H1 (cell line): Measurements from ENCODE around the gene C5orf24. TPM values are rescaled to one million over a fixed set of nuclear protein-coding genes. Genes with fewer than 3 reads are reported as not detected.

Experiments used
- CTCF ChIA-PET: fragments of 300-600 bp; sonication (Branson Sonifier 250); formaldehyde crosslinking; loops from one replicate; lab custom pipeline; 2021; ENCODE audit not compliant: partially characterized antibody; lab: Charles Lee
- POLR2A ChIA-PET: fragments of 300-600 bp; sonication (Branson Sonifier 250); formaldehyde crosslinking; loops from one replicate; lab custom pipeline; 2021; ENCODE audit warnings: inconsistent platforms; ENCODE audit not compliant: partially characterized antibody; lab: Charles Lee
- DNase-seq, 2 experiments: peaks; one replicate each; pipeline versions ENCODE4 v3.0.0 to v3.0.0-alpha.2; 2010 to 2022; ENCODE audit warnings: low spot score in 2 of 2, low read depth in 1 of 2, mixed read lengths in 1 of 2
- FAIRE-seq: peaks from 2 replicates; lab custom pipeline; 2011; peaks lifted over from hg19 to GRCh38; lab: Jason Lieb, UNC
- H2AFZ ChIP-seq: 2 replicates; pipeline ENCODE4 v1.8.1; 2012; ENCODE audit warnings: low read length, inconsistent platforms
- H2AK5ac ChIP-seq: 2 replicates; pipeline ENCODE4 v1.6.1; 2013; ENCODE audit warnings: low read depth, low read length
- H2BK120ac ChIP-seq: replicated peaks from 2 replicates; pipeline ENCODE3; 2013; ENCODE audit warnings: low read depth, low read length, inconsistent platforms
- H2BK12ac ChIP-seq: 2 replicates; pipeline ENCODE4 v1.6.1; 2013; ENCODE audit warnings: low read depth, low read length
- H2BK15ac ChIP-seq: 2 replicates; pipeline ENCODE4 v1.6.1; 2013; ENCODE audit warnings: low read length
- H2BK20ac ChIP-seq: 2 replicates; pipeline ENCODE4 v1.6.1; 2013; ENCODE audit warnings: low read length
- H2BK5ac ChIP-seq: 2 replicates; pipeline ENCODE4 v1.6.1; 2013; ENCODE audit warnings: low read depth, low read length
- H3K14ac ChIP-seq: 2 replicates; pipeline ENCODE4 v1.6.1; 2013; ENCODE audit warnings: inconsistent platforms; ENCODE audit not compliant: insufficient read length
- H3K18ac ChIP-seq: 2 replicates; pipeline ENCODE4 v1.6.1; 2013; ENCODE audit warnings: low read length; ENCODE audit errors: extremely low read depth
- H3K23ac ChIP-seq: 2 replicates; pipeline ENCODE4 v1.6.1; 2013; ENCODE audit warnings: inconsistent platforms; ENCODE audit not compliant: insufficient read length
- H3K23me2 ChIP-seq: 2 replicates; pipeline ENCODE4 v1.6.1; 2013; ENCODE audit warnings: low read depth, low read length
- H3K27ac ChIP-seq: 2 replicates; pipeline ENCODE4 v1.6.1; 2011; ENCODE audit warnings: low read depth, low read length, inconsistent platforms
- H3K27me3 ChIP-seq, 4 experiments: replicated peaks in 1 of 4; 1 replicate in 1 of 4; 2 replicates in 3 of 4; pipeline versions ENCODE4 v1.6.1 to v1.8.1; 2011 to 2013; ENCODE audit warnings: low read length in 3 of 4, mild to moderate bottlenecking in 3 of 4, inconsistent platforms in 2 of 4, mixed read lengths in 2 of 4, moderate library complexity in 1 of 4; ENCODE audit not compliant: control insufficient read depth in 3 of 4, insufficient read depth in 3 of 4; ENCODE audit errors: extremely low read depth in 1 of 4
- H3K36me3 ChIP-seq, 4 experiments: 2 replicates each; pipeline versions ENCODE4 v1.6.1 to v1.8.1; 2011 to 2013; ENCODE audit warnings: mild to moderate bottlenecking in 4 of 4, low read length in 3 of 4, moderate library complexity in 2 of 4, control low read depth in 1 of 4, inconsistent platforms in 1 of 4; ENCODE audit not compliant: insufficient read depth in 4 of 4, control insufficient read depth in 2 of 4
- H3K4ac ChIP-seq: replicated peaks from 2 replicates; pipeline ENCODE3; 2013; ENCODE audit warnings: low read length, low read depth, mixed read lengths, inconsistent platforms; ENCODE audit not compliant: insufficient read length
- H3K4me1 ChIP-seq, 4 experiments: replicated peaks in 1 of 4; 1 replicate in 1 of 4; 2 replicates in 3 of 4; pipeline versions ENCODE4 v1.6.1 to v1.8.1; 2011 to 2013; ENCODE audit warnings: low read length in 3 of 4, inconsistent platforms in 2 of 4, mixed read lengths in 1 of 4; ENCODE audit not compliant: insufficient read depth in 4 of 4, control insufficient read depth in 3 of 4
- H3K4me2 ChIP-seq, 2 experiments: 2 replicates each; pipeline versions ENCODE4 v1.6.1 to v1.8.1; 2011 to 2013; ENCODE audit warnings: low read depth in 2 of 2, low read length in 2 of 2, control low read depth in 1 of 2, inconsistent platforms in 1 of 2, mild to moderate bottlenecking in 1 of 2; ENCODE audit not compliant: insufficient read depth in 1 of 2
- H3K4me3 ChIP-seq, 4 experiments: fragments of 200-600, 300-600 bp in 1 of 4; sonication (generic), shearing (Covaris generic), sonication (Bioruptor Twin) in 1 of 4; 2 replicates each; pipeline versions ENCODE4 v1.5.1 to v1.8.1; 2011 to 2016; ENCODE audit warnings: low read length in 4 of 4, low read depth in 3 of 4, control low read depth in 2 of 4, inconsistent platforms in 2 of 4, mild to moderate bottlenecking in 2 of 4, mixed read lengths in 1 of 4, moderate library complexity in 1 of 4; ENCODE audit not compliant: insufficient read depth in 2 of 4; ENCODE audit errors: extremely low read depth in 1 of 4
- H3K56ac ChIP-seq: replicated peaks from 2 replicates; pipeline ENCODE3; 2013; ENCODE audit warnings: low read depth, mild to moderate bottlenecking, mixed read lengths, low read length, inconsistent platforms; ENCODE audit not compliant: insufficient read length
- H3K79me1 ChIP-seq: 2 replicates; pipeline ENCODE4 v1.6.1; 2013; ENCODE audit warnings: low read depth, low read length, control low read depth
- H3K79me2 ChIP-seq, 2 experiments: 2 replicates each; pipeline versions ENCODE4 v1.6.1 to v1.8.1; 2012 to 2013; ENCODE audit warnings: low read length in 2 of 2, mild to moderate bottlenecking in 2 of 2, inconsistent platforms in 1 of 2; ENCODE audit not compliant: insufficient read depth in 2 of 2, control insufficient read depth in 1 of 2
- H3K9ac ChIP-seq, 4 experiments: replicated peaks in 1 of 4; 1 replicate in 1 of 4; 2 replicates in 3 of 4; pipeline versions ENCODE4 v1.6.1 to v1.8.1; 2011 to 2013; ENCODE audit warnings: low read depth in 3 of 4, low read length in 3 of 4, control low read depth in 2 of 4, mild to moderate bottlenecking in 2 of 4, moderate library complexity in 2 of 4, inconsistent platforms in 1 of 4; ENCODE audit errors: extremely low read depth in 1 of 4
- H3K9me3 ChIP-seq, 2 experiments: 2 replicates each; pipeline versions ENCODE4 v1.6.1 to v1.8.1; 2012 to 2013; ENCODE audit warnings: mild to moderate bottlenecking in 2 of 2, moderate library complexity in 2 of 2, control low read depth in 1 of 2, inconsistent platforms in 1 of 2, low read depth in 1 of 2, low read length in 1 of 2, mixed read lengths in 1 of 2; ENCODE audit not compliant: insufficient read depth in 2 of 2
- H4K20me1 ChIP-seq, 2 experiments: replicated peaks in 1 of 2; 2 replicates each; pipeline versions ENCODE3 to v1.8.1; 2011 to 2013; ENCODE audit warnings: inconsistent platforms in 2 of 2, low read length in 2 of 2, mild to moderate bottlenecking in 1 of 2; ENCODE audit not compliant: insufficient read depth in 2 of 2, control insufficient read depth in 1 of 2
- H4K5ac ChIP-seq: 2 replicates; pipeline ENCODE4 v1.6.1; 2013; ENCODE audit warnings: low read length, low read depth, mixed read lengths, inconsistent platforms; ENCODE audit not compliant: insufficient read length
- H4K8ac ChIP-seq: 2 replicates; pipeline ENCODE4 v1.8.0; 2013; ENCODE audit warnings: mild to moderate bottlenecking, moderate library complexity, low read length, inconsistent platforms; ENCODE audit not compliant: insufficient read depth; ENCODE audit errors: extremely low read depth
- H4K91ac ChIP-seq: replicated peaks from 2 replicates; pipeline ENCODE3; 2013; ENCODE audit warnings: low read length, mixed read lengths, inconsistent platforms; ENCODE audit not compliant: insufficient read length
- ASH2L ChIP-seq: fragments of 200-600, 300-600 bp; sonication (generic); IDR thresholded peaks from one replicate; pipeline ENCODE4 v1.7.1; 2017; ENCODE audit warnings: low read length
- BCL11A ChIP-seq, 2 experiments: IDR thresholded peaks; one replicate each; pipeline ENCODE4 v1.6.1; 2011; ENCODE audit warnings: low read depth in 2 of 2, low read length in 2 of 2, mild to moderate bottlenecking in 2 of 2
- CBX8 ChIP-seq: fragments of 300-800, 300-1000 bp; sonication (generic); IDR thresholded peaks from 2 replicates; pipeline ENCODE4 v1.7.1; 2016; ENCODE audit warnings: low read depth, low read length, borderline replicate concordance
- EP300 ChIP-seq, 2 experiments: IDR thresholded peaks; 1 replicate in 1 of 2; 2 replicates in 1 of 2; pipeline ENCODE4 v1.6.1; 2011 to 2012; ENCODE audit warnings: low read depth in 2 of 2, low read length in 2 of 2, mild to moderate bottlenecking in 2 of 2, borderline replicate concordance in 1 of 2, inconsistent platforms in 1 of 2, moderate library complexity in 1 of 2
- GTF2F1 ChIP-seq: IDR thresholded peaks from 2 replicates; pipeline ENCODE4 v1.6.1; 2012; ENCODE audit warnings: low read depth, low read length, improper control_type of control experiment, borderline replicate concordance
- JUN ChIP-seq: IDR thresholded peaks from 2 replicates; pipeline ENCODE4 v1.6.1; 2011; ENCODE audit warnings: low read depth, mild to moderate bottlenecking, improper control_type of control experiment, low read length
- MAFK ChIP-seq: IDR thresholded peaks from 2 replicates; pipeline ENCODE4 v1.6.1; 2012; ENCODE audit warnings: low read depth, mild to moderate bottlenecking, improper control_type of control experiment, low read length
- NRF1 ChIP-seq: IDR thresholded peaks from 2 replicates; pipeline ENCODE4 v1.6.1; 2011; ENCODE audit warnings: mild to moderate bottlenecking, low read depth, low read length, improper control_type of control experiment
- POLR2A ChIP-seq, 2 experiments: IDR thresholded peaks; 1 replicate in 1 of 2; 2 replicates in 1 of 2; pipeline ENCODE4 v1.6.1; 2011; ENCODE audit warnings: low read depth in 2 of 2, low read length in 2 of 2, mild to moderate bottlenecking in 2 of 2; ENCODE audit errors: control extremely low read depth in 1 of 2
- RFX5 ChIP-seq: IDR thresholded peaks from 2 replicates; pipeline ENCODE4 v1.6.1; 2011; ENCODE audit warnings: low read depth, low read length, improper control_type of control experiment, borderline replicate concordance
- RXRA ChIP-seq: IDR thresholded peaks from 2 replicates; pipeline ENCODE4 v1.6.1; 2011; ENCODE audit warnings: low read depth, mild to moderate bottlenecking, low read length, moderate library complexity; ENCODE audit not compliant: insufficient read depth
- SIX5 ChIP-seq: IDR thresholded peaks from 2 replicates; pipeline ENCODE4 v1.6.1; 2011; ENCODE audit warnings: mild to moderate bottlenecking, low read depth, low read length
- SP2 ChIP-seq: IDR thresholded peaks from 2 replicates; pipeline ENCODE4 v1.6.1; 2012; ENCODE audit warnings: mild to moderate bottlenecking, low read length, inconsistent platforms
- TCF12 ChIP-seq: IDR thresholded peaks from 2 replicates; pipeline ENCODE4 v1.6.1; 2011; ENCODE audit warnings: low read depth, mild to moderate bottlenecking, low read length
- WGBS, 2 experiments: shearing (Covaris generic) in 1 of 2; methylation state at CpG; one replicate each; pipeline versions ENCODE4 v1.1.6 to v1.1.7; 2013 to 2015; ENCODE audit warnings: low lambda C conversion rate in 2 of 2, mixed read lengths in 2 of 2, inconsistent platforms in 1 of 2, low coverage in 1 of 2, missing lambda C conversion rate in 1 of 2; ENCODE audit not compliant: insufficient replicate concordance in 2 of 2, insufficient coverage in 1 of 2, insufficient read length in 1 of 2; ENCODE audit errors: extremely low coverage in 1 of 2, missing lambda C conversion rate in 1 of 2; 5-methylcytosine and 5-hydroxymethylcytosine counted together
- polyA plus RNA-seq, 7 experiments: library from polyadenylated mRNA; depleted of rRNA in 3 of 7; stranded (reverse) in 5 of 7; unstranded in 2 of 7; fragments of >200 nt in 5 of 7; fragments of 200-250 nt in 2 of 7; gene quantifications; 1 replicate in 5 of 7; 2 replicates in 1 of 7; 4 replicates in 1 of 7; pipeline versions ENCODE4 v1.2.1 to v1.2.3, GENCODE V29; 2011 to 2013; ENCODE audit warnings: missing spikeins in 2 of 7, mixed read lengths in 2 of 7
- total RNA-seq: library from RNA; stranded (reverse); fragmentation: NEBNext Ultra II Directional; extraction: Animal tissue kit (Norgen Biotek cat#: 25700); gene quantifications from 2 replicates; pipeline ENCODE4 v1.2.1, GENCODE V29; 2021

C5orf24 gene
- total and polyA plus RNA-seq, 2 of the 8 experiments (the other 6 are each of a cell fraction or from before 2014, with no cell fraction given) = 11.1 to 20.2 TPM

DNA sequence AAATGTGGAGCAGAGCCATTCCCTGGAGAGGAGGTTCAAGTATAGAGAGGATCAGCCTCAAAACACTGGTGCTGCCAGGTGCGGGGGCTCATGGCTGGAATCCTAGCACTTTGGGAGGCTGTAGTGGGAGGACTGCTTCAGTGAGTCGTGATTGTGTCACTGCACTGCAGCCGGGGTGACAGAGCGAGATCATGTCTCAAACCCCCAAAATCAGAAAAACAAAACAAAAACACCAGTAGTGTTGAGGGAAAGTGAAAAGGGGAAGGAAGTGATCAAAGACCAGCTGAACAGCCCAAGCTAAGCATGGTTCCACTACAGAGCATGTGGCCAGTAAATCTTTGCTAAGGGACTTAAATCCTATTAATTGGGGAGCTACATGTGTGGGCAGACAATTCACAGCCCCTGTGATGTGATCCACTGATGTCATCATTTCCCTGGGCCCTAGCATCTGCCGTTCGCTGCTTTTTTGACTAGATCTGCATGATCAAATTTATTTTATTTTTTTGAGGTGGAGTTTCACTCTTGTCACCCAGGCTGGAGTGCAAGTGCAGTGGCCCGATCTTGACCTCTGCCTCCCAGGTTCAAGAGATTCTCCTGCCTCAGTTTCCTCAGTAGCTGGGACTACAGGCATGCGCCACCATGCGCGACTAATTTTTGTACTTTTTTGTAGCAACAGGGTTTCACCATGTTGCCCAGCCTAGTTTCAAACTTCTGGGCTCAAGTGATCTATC is 56.5 kb downstream of the C5orf24 start:
- H3K4me2 ChIP-seq = no peak overlapping the region
- no peak for FAIRE-seq

More for the DNA sequence above, 56.5 kb downstream of the C5orf24 start:
- Histone ChIP-seq H2AFZ (no peak overlapping the region), H2BK120ac (no peak overlapping the region), H3K36me3 (no peaks in the 10 kb centered on the region), H2AK5ac (no peak overlapping the region), H3K79me2 (no peaks in the 10 kb centered on the region), H3K9me3 (no peaks in the 10 kb centered on the region), H4K8ac (no peak overlapping the region), H3K9ac (no peak overlapping the region), H2BK15ac (no peak overlapping the region), H3K23ac (no peak overlapping the region), H2BK5ac (no peak overlapping the region), H4K5ac (no peak overlapping the region), H4K91ac (no peak overlapping the region), H3K4ac (no peak overlapping the region), H4K20me1 (no peaks in the 10 kb centered on the region), H3K27me3 (no peaks in the 10 kb centered on the region), H2BK20ac (no peak overlapping the region), H3K4me3 (no peak overlapping the region), H3K56ac (no peak overlapping the region), H3K14ac (no peak overlapping the region), H3K4me1 (peaks cover 0 to 4% (median 0%) of the 10 kb centered on the region in 4 experiments; a peak in 3 of 7 replicates), H2BK12ac (no peak overlapping the region), H3K23me2 (peaks cover 3% of the 10 kb centered on the region; the same call in 1 of the 2 replicates), H3K79me1 (no peaks in the 10 kb centered on the region), H3K18ac (no peak overlapping the region), H3K27ac (no peak overlapping the region)
- no peak for TF ChIP-seq EP300 (IDR thresholded peaks at IDR 0.05; ENCODE audit: borderline replicate concordance in 1 of 2, low read depth in 2 of 2, low read length in 2 of 2)
- TF ChIP-seq RFX5 = no peak
- TF ChIP-seq CBX8 = no peak
- no peak for TF ChIP-seq MAFK
- TF ChIP-seq ASH2L = no peak
- TF ChIP-seq TCF12 = no peak
- no peak for TF ChIP-seq GTF2F1
- no peak for TF ChIP-seq POLR2A (IDR thresholded peaks at IDR 0.05; ENCODE audit: control extremely low read depth in 1 of 2, low read depth in 2 of 2, low read length in 2 of 2)
- TF ChIP-seq BCL11A (IDR thresholded peaks at IDR 0.05; ENCODE audit: low read depth in 2 of 2, low read length in 2 of 2) = no peak
- no peak for TF ChIP-seq SP2
- TF ChIP-seq RXRA = no peak
- no peak for TF ChIP-seq JUN
- TF ChIP-seq NRF1 = no peak
- no peak for TF ChIP-seq SIX5
- ChIA-PET CTCF (interaction anchor here (0.6 to 3.7 kb wide), 8 partner anchors 11 to 393 kb away, joined by 3 to 18 read pairs (median 4); no protein-coding TSS in a partner anchor), POLR2A (interaction anchor here (0.8 to 5.8 kb wide), 5 partner anchors 9 to 57 kb away, joined by 3 to 54 read pairs (median 4); partner anchors contain the start of genes C5orf24 and TXNDC15)
- no peak for DNase-seq
- 90% methylated on average over 10 of the region's 10 CpGs; no CpG with 5 or more reads in 1 of the 2 experiments for WGBS, 2 experiments
